CD4-positive, alpha-beta T cell treated with Interleukin-1 beta for 1 hour (primary cell): Measurements from ENCODE around the gene CD46.

Experiments
- DNase-seq, 2 donors: peaks; one replicate each; pipeline ENCODE4 v3.0.0-alpha.2; 2020 to 2022

Gene CD46

GRCh38 chr1:207815913-207816291 is 64.0 kb downstream of the CD46 start:
- DNase-seq: peak in 1 of 2 donors; percentile 14

GRCh38 chr1:207817166-207817565 is 65.3 kb downstream of the CD46 start:
- DNase-seq: no peak

GRCh38 chr1:207817778-207818751 is 66.2 kb downstream of the CD46 start:
- DNase-seq: no peak

GRCh38 chr1:207818971-207819451 is 67.2 kb downstream of the CD46 start:
- no peak for DNase-seq

- no peak for DNase-seq
Observed at GRCh38 chr1:207820568-207821463, 69.0 kb downstream of the CD46 start.

DNA sequence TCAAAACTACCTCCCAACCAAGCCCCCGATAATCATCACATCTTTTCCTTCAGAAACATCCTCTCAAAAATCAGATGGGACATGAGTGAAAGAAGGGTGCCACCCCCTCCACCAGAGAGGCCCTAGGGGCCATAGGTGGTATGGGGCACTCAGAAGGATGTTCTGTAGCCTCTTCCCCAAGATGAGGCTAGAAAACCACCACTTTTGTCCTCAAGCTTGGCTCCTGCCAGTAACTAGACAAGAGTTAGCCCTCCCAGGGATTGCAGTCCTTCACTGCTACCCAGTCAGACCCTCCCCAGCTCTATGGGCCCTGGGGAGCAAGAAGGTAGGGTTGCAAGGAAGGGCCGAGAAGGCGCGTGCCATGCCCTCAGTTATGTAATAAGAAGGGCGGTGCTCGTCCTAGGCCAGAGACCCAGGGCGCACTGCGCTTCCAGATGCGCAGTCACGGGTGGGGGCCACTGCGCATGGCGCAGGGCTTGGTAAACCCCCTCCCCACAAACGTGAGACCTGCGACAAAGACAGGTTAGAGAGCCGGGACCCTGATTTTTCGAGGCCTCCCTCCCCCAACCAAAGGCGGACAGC is 69.7 kb downstream of the CD46 start:
- DNase-seq: no peak

DNA sequence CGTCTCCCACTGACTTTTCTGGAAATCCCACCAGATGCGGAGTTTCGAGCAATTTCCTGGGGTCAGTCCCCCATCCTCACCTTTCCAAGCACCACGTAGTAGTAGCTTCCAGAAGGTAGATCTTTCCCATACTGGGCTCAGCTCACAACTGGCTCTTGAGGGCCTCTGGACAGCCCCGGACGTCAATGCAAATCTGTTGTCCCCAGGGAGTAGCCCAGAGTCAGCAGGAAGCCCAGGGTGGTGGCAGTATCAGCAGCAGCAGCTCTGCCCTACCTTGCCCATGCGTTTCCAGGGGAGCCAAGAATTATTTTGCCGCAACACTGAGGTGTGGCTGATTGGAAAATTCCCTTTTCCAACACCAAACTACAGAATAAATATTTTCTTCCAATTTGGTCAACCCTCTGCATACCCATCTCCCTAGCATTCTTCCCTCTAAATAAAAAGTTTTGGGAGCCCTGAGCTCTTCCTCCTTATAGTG is 70.3 kb downstream of the CD46 start:
- DNase-seq: peak in 1 of 2 donors; percentile 72

- DNase-seq: peak; percentile 87 to 90
Observed at GRCh38 chr1:207822602-207823451, 71.0 kb downstream of the CD46 start.

DNA sequence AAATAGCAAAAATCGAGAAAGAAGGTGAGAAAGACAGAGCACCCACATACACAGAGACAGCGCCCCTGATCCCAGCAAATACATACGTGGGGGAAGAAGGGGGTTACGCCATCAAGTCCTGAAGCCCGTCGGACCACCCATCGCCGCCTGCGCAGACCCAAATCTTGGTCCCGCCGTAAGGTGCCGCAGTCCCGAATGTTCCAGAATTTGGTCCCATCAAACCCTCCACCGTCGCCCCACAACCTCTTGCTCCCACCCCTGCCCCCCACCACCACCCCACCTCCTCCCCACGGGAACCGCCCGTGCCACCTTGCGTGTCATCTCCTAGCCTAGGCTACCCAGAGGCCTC is 71.7 kb downstream of the CD46 start:
- DNase-seq: no peak

DNA sequence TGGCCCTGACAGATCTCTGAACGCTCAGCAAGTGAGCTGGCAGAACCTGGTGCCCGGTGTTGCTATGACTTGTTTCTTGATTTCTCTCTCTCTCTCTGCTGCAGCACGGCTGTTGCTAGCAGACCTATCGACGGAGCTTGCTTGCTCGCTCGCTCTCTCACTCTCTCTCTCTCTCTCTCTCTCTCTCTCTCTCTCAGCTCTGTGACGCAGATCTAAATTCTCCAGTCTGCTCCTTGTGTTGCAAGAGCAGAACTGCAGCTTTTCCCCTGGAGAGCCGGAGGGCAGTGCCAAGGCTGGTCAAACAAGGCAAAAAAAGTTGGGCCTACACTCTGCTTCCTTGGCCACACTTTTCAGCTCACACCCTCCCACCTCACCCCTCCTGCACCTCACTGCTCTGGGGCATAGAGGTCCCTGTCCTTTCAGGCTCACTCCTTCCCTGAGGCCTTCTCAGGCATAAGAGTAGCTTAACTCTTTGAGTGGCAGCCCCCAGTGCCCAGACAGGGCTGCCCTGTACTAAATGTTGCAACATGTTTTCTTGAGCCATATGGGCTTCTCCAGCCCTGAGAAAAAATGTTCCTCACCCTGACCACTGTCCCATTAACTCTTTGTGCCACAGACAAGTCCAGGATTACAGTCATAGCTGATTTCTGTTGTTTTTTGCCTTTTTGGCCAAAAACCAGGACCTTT is 72.2 kb downstream of the CD46 start:
- peak; percentile 89 to 91 for DNase-seq

GRCh38 chr1:207824691-207825408 is 73.0 kb downstream of the CD46 start:
- peak in 1 of 2 donors; percentile 12 for DNase-seq

DNA sequence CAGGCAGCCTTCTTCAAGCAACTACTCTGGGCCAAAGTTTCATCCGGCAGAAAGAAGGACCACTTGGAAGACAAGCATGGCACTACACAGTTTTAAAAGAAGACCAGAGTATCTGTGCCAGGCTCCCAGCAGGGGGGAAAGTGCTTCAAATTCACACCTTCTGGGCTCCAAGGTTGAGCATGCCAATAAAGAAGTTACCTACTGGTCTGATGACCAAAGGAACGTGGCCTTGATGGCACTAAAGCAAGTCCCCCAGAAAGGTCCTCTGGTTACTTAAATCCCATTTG is 73.5 kb downstream of the CD46 start:
- DNase-seq: peak in 1 of 2 donors; percentile 17

DNA sequence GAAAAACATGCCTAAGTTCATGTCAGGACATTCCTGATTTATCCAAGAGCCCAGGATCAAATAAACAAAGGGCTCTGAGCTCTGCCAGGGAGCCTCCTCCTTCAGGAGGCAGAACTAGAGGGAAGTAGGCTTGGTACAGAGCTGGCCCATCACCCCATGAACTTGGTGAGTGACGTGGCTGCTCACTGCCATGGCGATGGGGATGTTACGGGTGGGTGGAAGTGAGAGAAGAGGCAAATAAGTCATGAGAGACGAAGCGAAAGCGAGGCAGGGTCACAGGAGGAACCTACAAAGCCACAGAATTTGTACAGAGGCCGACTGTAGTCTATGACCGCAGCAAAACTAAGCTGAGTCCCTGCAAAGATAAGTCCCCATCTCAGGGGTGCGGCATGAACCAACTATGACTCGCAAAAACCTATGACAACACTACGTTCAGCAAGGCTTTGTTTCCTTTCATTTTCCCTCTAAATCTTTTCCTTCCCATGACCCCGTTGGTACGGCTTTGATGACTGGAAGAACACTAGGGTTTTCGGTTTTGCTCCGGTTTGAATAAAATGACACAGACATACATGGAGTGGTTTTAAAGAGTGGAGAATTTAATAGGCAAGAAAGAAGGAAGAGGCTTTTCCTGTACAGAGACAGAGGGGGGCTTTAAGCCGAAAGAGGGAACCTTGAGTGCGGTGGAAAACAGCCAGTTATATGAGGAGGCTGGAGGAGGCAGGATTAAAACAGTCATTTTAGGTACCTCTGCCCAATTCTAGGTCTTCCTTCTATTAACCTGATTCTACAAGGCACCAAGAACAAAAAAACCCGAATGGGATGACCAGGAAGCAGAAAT is 74.1 kb downstream of the CD46 start:
- peak; percentile 90 to 94 for DNase-seq

- DNase-seq: no peak
Observed at GRCh38 chr1:207826557-207827487, 75.0 kb downstream of the CD46 start.

DNA sequence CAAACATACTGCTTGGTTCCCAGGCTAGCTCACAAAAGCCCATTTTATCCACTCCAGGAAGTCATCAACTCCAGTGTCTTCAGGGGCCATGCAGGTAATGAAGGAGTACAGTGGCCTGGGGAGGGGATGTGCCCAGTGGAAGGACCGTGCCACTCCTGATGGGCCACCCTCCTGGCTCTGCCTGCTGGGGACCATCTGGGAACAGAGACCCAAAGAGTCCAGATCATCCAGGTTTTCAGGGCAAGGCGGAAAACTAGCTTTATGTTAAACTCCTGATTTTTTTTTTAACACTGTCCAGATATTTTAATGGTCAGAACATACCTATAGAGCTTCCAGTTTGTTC is 75.6 kb downstream of the CD46 start:
- no peak for DNase-seq

DNA sequence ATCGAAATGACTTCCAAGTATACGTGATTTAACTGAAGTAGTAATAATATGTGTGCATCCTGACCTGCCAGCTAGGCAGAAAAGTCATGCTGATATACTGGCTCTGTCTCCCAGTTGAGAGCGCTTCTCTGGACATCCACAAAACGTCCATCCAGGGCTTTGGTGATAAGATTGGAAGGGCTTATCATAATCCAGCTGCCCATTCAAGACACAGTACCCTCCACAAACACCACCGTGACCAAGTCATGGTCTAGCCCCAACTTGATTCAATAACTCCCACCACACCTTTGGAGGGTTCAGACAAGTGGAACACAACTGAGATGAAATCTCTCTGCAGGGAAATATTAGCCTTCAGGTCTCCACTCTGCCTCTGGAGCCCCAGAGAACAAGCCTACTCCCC is 76.2 kb downstream of the CD46 start:
- no peak for DNase-seq

- DNase-seq: peak; percentile 76 to 79
Observed at GRCh38 chr1:207828485-207829158, 76.8 kb downstream of the CD46 start.

DNA sequence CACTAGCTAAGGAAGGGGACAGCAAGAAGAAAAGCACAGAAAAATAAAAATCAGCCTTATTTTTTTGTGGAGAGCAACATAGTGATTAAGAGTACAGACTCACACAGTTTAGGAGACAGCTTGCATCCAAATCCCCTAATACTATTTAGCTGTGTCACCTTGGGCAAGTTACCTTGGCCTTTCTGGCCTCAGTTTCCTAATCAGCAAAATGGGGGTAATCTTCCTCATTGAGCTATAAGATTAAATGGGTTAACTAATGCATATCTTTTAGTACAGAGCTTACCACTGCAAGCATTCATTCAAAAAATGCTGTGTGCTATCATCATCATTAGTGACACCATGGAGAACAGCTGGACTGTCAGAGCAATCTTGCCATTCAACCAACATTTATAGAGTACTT is 77.7 kb downstream of the CD46 start:
- no peak for DNase-seq
